ENCODE measurements around the gene PITX1. TPM values are rescaled to one million over a fixed set of nuclear protein-coding genes. Genes with fewer than 3 reads are reported as not detected.

Gene PITX1
- total RNA-seq, 1 donor from 2014 or later = not detected

DNA sequence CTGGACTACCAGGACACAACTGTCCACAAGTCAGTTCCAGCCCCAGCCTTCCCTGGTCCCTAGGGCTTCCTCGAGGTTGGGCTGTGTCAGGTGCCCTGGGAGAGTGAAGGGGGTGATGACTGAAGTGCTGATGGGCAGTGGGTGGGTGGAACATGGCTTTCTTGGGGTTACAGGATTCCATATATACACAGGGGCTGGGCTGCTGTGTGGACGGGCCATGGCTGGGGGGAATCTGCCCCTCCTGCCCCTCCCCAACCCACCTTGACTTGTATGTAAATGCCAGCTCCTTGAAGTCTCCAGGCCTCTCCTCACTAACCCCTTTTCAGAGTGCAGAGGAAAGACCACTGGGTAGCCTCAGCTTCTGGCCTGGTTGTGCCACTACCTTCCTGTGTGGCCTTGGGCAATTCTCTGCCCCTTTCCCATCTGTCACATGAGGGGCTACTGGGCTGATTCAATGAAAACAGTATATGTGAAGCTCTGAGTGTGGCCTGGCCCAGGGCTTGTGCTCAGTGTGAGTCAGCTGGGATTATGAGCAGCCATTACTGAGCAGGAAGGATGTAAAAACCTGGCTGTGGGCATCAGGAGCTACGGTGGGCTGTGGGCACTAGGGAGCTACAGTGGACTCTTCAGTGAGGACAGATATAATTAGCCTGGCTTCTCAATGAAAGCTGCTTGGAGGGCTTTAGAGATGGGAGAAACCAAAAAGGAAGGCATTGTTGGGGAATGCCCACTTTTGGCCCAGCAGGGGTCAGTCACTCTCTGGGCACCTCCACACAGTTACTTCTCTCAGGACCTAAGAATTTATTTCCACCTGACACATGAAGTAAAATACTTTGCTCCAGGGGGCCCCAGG, 23.3 kb downstream of the PITX1 start:
- no peaks in the 10 kb centered on the region for H3K36me3 ChIP-seq (ENCODE audit: control insufficient read depth, insufficient read depth, low read length)
- TF ChIP-seq, protein P1, sequence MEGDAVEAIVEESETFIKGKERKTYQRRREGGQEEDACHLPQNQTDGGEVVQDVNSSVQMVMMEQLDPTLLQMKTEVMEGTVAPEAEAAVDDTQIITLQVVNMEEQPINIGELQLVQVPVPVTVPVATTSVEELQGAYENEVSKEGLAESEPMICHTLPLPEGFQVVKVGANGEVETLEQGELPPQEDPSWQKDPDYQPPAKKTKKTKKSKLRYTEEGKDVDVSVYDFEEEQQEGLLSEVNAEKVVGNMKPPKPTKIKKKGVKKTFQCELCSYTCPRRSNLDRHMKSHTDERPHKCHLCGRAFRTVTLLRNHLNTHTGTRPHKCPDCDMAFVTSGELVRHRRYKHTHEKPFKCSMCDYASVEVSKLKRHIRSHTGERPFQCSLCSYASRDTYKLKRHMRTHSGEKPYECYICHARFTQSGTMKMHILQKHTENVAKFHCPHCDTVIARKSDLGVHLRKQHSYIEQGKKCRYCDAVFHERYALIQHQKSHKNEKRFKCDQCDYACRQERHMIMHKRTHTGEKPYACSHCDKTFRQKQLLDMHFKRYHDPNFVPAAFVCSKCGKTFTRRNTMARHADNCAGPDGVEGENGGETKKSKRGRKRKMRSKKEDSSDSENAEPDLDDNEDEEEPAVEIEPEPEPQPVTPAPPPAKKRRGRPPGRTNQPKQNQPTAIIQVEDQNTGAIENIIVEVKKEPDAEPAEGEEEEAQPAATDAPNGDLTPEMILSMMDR (IDR thresholded peaks at IDR 0.05; ENCODE audit: insufficient read depth, low read length, poor library complexity, severe bottlenecking) = no peak
- DNase-seq (ENCODE audit: low read depth) = no peak

DNA sequence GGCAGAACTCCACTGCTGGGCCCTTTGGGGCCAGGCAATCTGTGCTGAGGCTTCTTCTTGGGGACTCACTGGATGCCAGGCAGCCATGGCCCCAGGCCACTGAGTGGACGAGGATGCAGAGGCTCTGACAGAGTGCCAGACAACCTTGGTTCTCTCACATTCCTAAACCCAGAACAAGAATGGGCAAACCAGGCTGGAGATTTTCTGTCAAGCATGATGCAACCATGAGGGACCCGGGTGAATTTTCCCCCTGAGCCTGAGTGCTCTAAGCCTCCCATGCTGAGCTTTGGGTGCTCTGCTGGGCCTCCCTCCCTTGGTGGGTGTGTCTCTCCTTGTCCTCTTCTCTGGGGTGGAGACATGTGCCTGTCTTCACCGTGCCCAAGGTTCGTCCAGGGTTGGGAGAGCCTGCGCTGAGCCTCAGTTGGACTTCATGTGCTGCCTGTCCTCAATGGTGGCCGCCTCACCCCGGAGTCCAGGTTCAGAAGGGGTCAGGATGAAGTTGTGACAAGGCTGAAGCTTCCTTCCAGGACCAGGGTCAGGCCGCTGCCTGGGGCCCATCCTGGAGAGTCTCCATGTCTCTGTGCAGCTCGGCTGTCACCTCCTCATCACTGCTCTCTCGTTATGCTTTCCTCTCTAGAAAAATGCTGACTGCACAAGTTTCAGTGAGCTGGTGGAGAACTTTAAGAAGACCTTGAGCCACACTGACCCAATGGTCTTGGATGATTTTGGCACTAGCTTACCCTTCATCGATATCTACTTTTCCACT, 24.1 kb downstream of the PITX1 start:
- Histone ChIP-seq H3K4me3 (ENCODE audit: low read depth, low read length) (no peak overlapping the region), H3K36me3 (ENCODE audit: control insufficient read depth, insufficient read depth, low read length) (no peaks in the 10 kb centered on the region), H3K27me3 (ENCODE audit: control insufficient read depth, insufficient read depth, low read length) (no peaks in the 10 kb centered on the region)
- TF ChIP-seq, protein P1 (IDR thresholded peaks at IDR 0.05; ENCODE audit: insufficient read depth, low read length, poor library complexity, severe bottlenecking) = no peak
- no peak for DNase-seq (ENCODE audit: low read depth)

More for the DNA sequence above, 23.3 kb downstream of the PITX1 start:
- no peaks in the 10 kb centered on the region for H3K27me3 ChIP-seq (ENCODE audit: control insufficient read depth, insufficient read depth, low read length)
- H3K4me3 ChIP-seq (ENCODE audit: low read depth, low read length) = no peak overlapping the region

DNA sequence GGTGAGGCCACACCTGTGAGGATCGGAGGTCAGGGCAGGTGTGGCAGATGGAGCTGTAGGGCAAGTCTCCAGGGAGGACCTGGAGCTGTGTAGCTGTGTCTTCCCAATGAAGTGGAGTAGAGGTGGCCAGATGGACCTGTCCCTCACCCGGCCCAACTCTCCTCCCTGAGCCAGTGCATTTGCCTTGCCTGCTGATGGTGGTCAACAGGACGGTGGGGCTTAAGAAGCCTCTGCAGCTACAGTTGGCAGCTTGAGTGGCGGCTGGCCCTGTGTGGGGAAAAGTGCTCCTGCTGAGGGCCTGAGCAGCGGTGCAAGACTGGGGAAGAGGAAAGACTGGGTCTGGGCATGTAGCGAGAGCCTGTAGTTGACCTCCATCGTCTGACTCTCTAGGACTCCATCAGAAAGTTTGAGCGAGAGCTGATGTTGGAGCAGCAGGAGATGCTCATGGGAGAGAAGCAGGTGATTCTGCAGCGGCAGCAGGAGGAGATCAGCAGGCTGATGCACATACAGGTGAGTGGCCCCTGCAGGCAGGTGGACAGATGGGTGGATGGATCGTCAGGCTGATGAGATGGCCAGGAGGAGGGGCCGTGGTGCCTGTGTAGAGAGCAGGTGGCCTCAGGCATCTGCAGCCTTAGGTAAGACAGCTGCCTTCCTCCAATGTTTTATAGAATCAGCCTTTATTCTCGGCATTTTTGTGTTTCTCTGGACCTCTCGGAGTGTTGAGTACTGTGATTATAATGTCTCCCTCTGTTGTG, 24.9 kb downstream of the PITX1 start:
- DNase-seq (ENCODE audit: low read depth) = no peak

DNA sequence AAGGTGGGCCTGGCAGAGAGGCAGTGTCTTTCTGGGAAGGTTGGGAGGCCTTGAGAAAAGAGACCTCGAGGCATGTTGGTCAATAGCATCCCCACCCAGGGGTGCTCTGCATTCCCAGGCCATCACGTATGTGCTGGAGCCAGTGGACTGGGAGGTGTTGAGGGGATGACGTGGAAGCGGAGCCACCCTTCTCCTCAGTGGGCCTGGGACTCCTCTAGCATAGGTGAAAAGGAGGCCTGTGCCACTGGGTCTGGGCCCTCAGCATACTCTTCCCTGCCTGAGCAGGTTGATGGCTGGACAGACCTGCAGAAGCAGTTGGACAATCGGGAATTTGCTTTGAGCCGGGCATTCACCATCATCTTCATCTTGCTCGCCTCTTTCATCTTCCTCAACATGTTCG, 25.5 kb downstream of the PITX1 start:
- H3K4me3 ChIP-seq (ENCODE audit: low read depth, low read length) = no peak overlapping the region
- no peaks in the 10 kb centered on the region for H3K27me3 ChIP-seq (ENCODE audit: control insufficient read depth, insufficient read depth, low read length)
- no peaks in the 10 kb centered on the region for H3K36me3 ChIP-seq (ENCODE audit: control insufficient read depth, insufficient read depth, low read length)
- DNase-seq (ENCODE audit: low read depth) = no peak
- TF ChIP-seq, protein P1 (IDR thresholded peaks at IDR 0.05; ENCODE audit: insufficient read depth, low read length, poor library complexity, severe bottlenecking) = no peak

More for the DNA sequence above, 24.9 kb downstream of the PITX1 start:
- H3K4me3 ChIP-seq (ENCODE audit: low read depth, low read length) = no peak overlapping the region
- H3K27me3 ChIP-seq (ENCODE audit: control insufficient read depth, insufficient read depth, low read length) = no peaks in the 10 kb centered on the region
- TF ChIP-seq, protein P1 (IDR thresholded peaks at IDR 0.05; ENCODE audit: insufficient read depth, low read length, poor library complexity, severe bottlenecking) = no peak
- H3K36me3 ChIP-seq (ENCODE audit: control insufficient read depth, insufficient read depth, low read length) = no peaks in the 10 kb centered on the region

DNA sequence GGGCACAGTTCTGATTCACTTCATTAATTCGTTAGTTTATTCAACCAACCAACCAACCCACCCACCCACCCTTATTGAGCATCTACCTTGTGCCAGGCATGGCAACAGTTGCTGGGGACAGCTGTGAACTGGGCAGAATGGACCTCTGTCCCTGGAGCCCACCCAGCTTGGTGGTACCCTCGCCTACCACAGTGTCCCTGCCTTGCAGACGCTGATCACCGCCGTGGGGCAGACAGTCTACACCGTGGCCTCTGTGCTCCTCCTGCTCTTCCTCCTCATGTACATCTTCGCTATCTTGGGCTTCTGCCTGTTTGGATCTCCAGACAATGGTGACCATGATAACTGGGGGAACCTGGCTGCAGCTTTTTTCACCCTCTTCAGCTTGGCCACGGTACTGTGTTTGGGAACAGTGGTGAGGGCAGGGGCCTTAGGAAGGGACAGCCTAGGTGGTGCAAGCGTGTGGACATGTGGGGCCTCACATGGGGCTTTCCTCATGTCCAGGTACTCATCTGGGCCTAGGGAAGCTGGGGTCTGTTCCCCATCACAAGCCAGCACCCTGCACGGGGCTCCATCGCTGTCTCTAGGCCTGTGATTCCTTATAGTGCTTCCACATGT, 26.2 kb downstream of the PITX1 start:
- Histone ChIP-seq H3K27me3 (ENCODE audit: control insufficient read depth, insufficient read depth, low read length) (no peaks in the 10 kb centered on the region), H3K36me3 (ENCODE audit: control insufficient read depth, insufficient read depth, low read length) (no peaks in the 10 kb centered on the region), H3K4me3 (ENCODE audit: low read depth, low read length) (no peak overlapping the region)
- TF ChIP-seq, protein P1 (IDR thresholded peaks at IDR 0.05; ENCODE audit: insufficient read depth, low read length, poor library complexity, severe bottlenecking) = no peak
- no peak for DNase-seq (ENCODE audit: low read depth)
